Activated T-cell treated with anti-CD3 and anti-CD28 coated beads, Interleukin-2, amount 50 U/mL, for 24 hours (primary cell): Measurements from ENCODE around the gene LMO7.
A peak's percentile ranks its signal among the peaks of the same experiment; 100 is the strongest.

Experiments
- DNase-seq: peaks from one replicate; pipeline ENCODE4 v3.0.0-alpha.2; 2020
- H3K27ac Mint-ChIP-seq: 2 replicates; pipeline ENCODE4 v1.8.0; 2020; ENCODE audit warnings: mild to moderate bottlenecking, mixed read lengths
- H3K27me3 Mint-ChIP-seq: 2 replicates; pipeline ENCODE4 v1.8.0; 2020; ENCODE audit warnings: mixed read lengths
- H3K36me3 Mint-ChIP-seq: 2 replicates; pipeline ENCODE4 v1.8.0; 2020; ENCODE audit warnings: low read depth, mixed read lengths
- H3K4me1 Mint-ChIP-seq: 2 replicates; pipeline ENCODE4 v1.8.0; 2020; ENCODE audit warnings: low read depth, mixed read lengths
- H3K4me3 Mint-ChIP-seq: 2 replicates; pipeline ENCODE4 v1.8.0; 2020; ENCODE audit warnings: mild to moderate bottlenecking, moderate library complexity, mixed read lengths
- H3K9me3 Mint-ChIP-seq: 2 replicates; pipeline ENCODE4 v1.8.0; 2020; ENCODE audit warnings: mixed read lengths

LMO7 gene

GRCh38 chr13:75847588-75847987 is 211.5 kb downstream of the LMO7 start:
- peaks cover 29% of the 10 kb centered on the region for H3K36me3 Mint-ChIP-seq
- H3K9me3 Mint-ChIP-seq, result peaks cover 5% of the 10 kb centered on the region
- no peaks in the 10 kb centered on the region for H3K4me1 Mint-ChIP-seq
- no peak for DNase-seq
- H3K4me3 Mint-ChIP-seq, result no peak overlapping the region
- H3K27me3 Mint-ChIP-seq, result no peaks in the 10 kb centered on the region
- no peak overlapping the region for H3K27ac Mint-ChIP-seq

- Mint-ChIP-seq H3K9me3 (no peaks in the 10 kb centered on the region), H3K36me3 (peaks cover 28% of the 10 kb centered on the region), H3K4me3 (no peak overlapping the region), H3K4me1 (no peaks in the 10 kb centered on the region), H3K27me3 (no peaks in the 10 kb centered on the region), H3K27ac (no peak overlapping the region)
- DNase-seq, result no peak
Observed at GRCh38 chr13:75850916-75851315, 214.8 kb downstream of the LMO7 start.

- H3K4me1 Mint-ChIP-seq, result no peaks in the 10 kb centered on the region
- H3K36me3 Mint-ChIP-seq, result peaks cover 19% of the 10 kb centered on the region
- DNase-seq, result no peak
- no peaks in the 10 kb centered on the region for H3K9me3 Mint-ChIP-seq
- H3K27me3 Mint-ChIP-seq, result no peaks in the 10 kb centered on the region
- H3K4me3 Mint-ChIP-seq, result no peak overlapping the region
- H3K27ac Mint-ChIP-seq, result no peak overlapping the region
Observed at GRCh38 chr13:75855216-75855615, 219.1 kb downstream of the LMO7 start.

- Mint-ChIP-seq H3K9me3 (no peaks in the 10 kb centered on the region), H3K36me3 (peaks cover 16% of the 10 kb centered on the region), H3K4me3 (no peak overlapping the region), H3K4me1 (no peaks in the 10 kb centered on the region), H3K27me3 (no peaks in the 10 kb centered on the region), H3K27ac (no peak overlapping the region)
- DNase-seq, result no peak
Observed at GRCh38 chr13:75855847-75856246, 219.7 kb downstream of the LMO7 start.

- Mint-ChIP-seq H3K4me3 (no peak overlapping the region), H3K27ac (no peak overlapping the region), H3K27me3 (no peaks in the 10 kb centered on the region), H3K36me3 (peaks cover 12% of the 10 kb centered on the region), H3K4me1 (no peaks in the 10 kb centered on the region), H3K9me3 (no peaks in the 10 kb centered on the region)
- DNase-seq, result no peak
Observed at GRCh38 chr13:75857291-75857690, 221.2 kb downstream of the LMO7 start.

GRCh38 chr13:75860935-75861334 is 224.8 kb downstream of the LMO7 start:
- no peak overlapping the region for H3K4me3 Mint-ChIP-seq
- H3K27ac Mint-ChIP-seq, result no peak overlapping the region
- H3K36me3 Mint-ChIP-seq, result no peaks in the 10 kb centered on the region
- H3K27me3 Mint-ChIP-seq, result no peaks in the 10 kb centered on the region
- no peak for DNase-seq
- H3K9me3 Mint-ChIP-seq, result no peaks in the 10 kb centered on the region
- H3K4me1 Mint-ChIP-seq, result no peaks in the 10 kb centered on the region

- DNase-seq, result no peak
Observed at GRCh38 chr13:75861786-75862185, 225.7 kb downstream of the LMO7 start.

GRCh38 chr13:75864718-75865117 is 228.6 kb downstream of the LMO7 start:
- DNase-seq, result no peak
- H3K4me1 Mint-ChIP-seq, result peaks cover 2% of the 10 kb centered on the region
- H3K9me3 Mint-ChIP-seq, result no peaks in the 10 kb centered on the region
- H3K36me3 Mint-ChIP-seq, result no peaks in the 10 kb centered on the region
- H3K27ac Mint-ChIP-seq, result no peak overlapping the region
- H3K4me3 Mint-ChIP-seq, result no peak overlapping the region
- no peaks in the 10 kb centered on the region for H3K27me3 Mint-ChIP-seq

More at GRCh38 chr13:75861786-75862185, 225.7 kb downstream of the LMO7 start:
- Mint-ChIP-seq H3K4me3 (no peak overlapping the region), H3K36me3 (no peaks in the 10 kb centered on the region), H3K27me3 (no peaks in the 10 kb centered on the region), H3K4me1 (no peaks in the 10 kb centered on the region), H3K27ac (no peak overlapping the region), H3K9me3 (no peaks in the 10 kb centered on the region)

- DNase-seq, result no peak
- Mint-ChIP-seq H3K36me3 (no peaks in the 10 kb centered on the region), H3K9me3 (no peaks in the 10 kb centered on the region), H3K4me3 (no peak overlapping the region), H3K27ac (no peak overlapping the region), H3K27me3 (peaks cover 4% of the 10 kb centered on the region), H3K4me1 (peaks cover 11% of the 10 kb centered on the region)
Observed at GRCh38 chr13:75867379-75868117, 231.4 kb downstream of the LMO7 start.

- no peak for DNase-seq
- H3K9me3 Mint-ChIP-seq, result no peaks in the 10 kb centered on the region
- H3K4me3 Mint-ChIP-seq, result peak overlapping the region; percentile 55
- peaks cover 11% of the 10 kb centered on the region for H3K4me1 Mint-ChIP-seq
- H3K27me3 Mint-ChIP-seq, result peaks cover 4% of the 10 kb centered on the region
- no peaks in the 10 kb centered on the region for H3K36me3 Mint-ChIP-seq
- no peak overlapping the region for H3K27ac Mint-ChIP-seq
Observed at GRCh38 chr13:75869981-75870380, 233.9 kb downstream of the LMO7 start.

- H3K27me3 Mint-ChIP-seq, result peaks cover 4% of the 10 kb centered on the region
- H3K9me3 Mint-ChIP-seq, result no peaks in the 10 kb centered on the region
- peak overlapping the region; percentile 55 for H3K4me3 Mint-ChIP-seq
- DNase-seq, result peak; percentile 44
- H3K36me3 Mint-ChIP-seq, result no peaks in the 10 kb centered on the region
- peaks cover 13% of the 10 kb centered on the region for H3K4me1 Mint-ChIP-seq
- H3K27ac Mint-ChIP-seq, result no peak overlapping the region
Observed at GRCh38 chr13:75870397-75870903, 234.3 kb downstream of the LMO7 start.

GRCh38 chr13:75871059-75871458 is 234.9 kb downstream of the LMO7 start:
- peaks cover 4% of the 10 kb centered on the region for H3K27me3 Mint-ChIP-seq
- no peak for DNase-seq
- H3K4me3 Mint-ChIP-seq, result no peak overlapping the region
- no peaks in the 10 kb centered on the region for H3K9me3 Mint-ChIP-seq
- H3K36me3 Mint-ChIP-seq, result no peaks in the 10 kb centered on the region
- no peak overlapping the region for H3K27ac Mint-ChIP-seq
- H3K4me1 Mint-ChIP-seq, result peaks cover 18% of the 10 kb centered on the region

- Mint-ChIP-seq H3K4me3 (no peak overlapping the region), H3K4me1 (peaks cover 21% of the 10 kb centered on the region)
Observed at GRCh38 chr13:75872980-75873379, 236.8 kb downstream of the LMO7 start.

GRCh38 chr13:75873494-75873893 is 237.4 kb downstream of the LMO7 start:
- Mint-ChIP-seq H3K36me3 (no peaks in the 10 kb centered on the region), H3K27ac (no peak overlapping the region), H3K9me3 (no peaks in the 10 kb centered on the region), H3K27me3 (peaks cover 7% of the 10 kb centered on the region), H3K4me1 (peaks cover 21% of the 10 kb centered on the region), H3K4me3 (no peak overlapping the region)
- no peak for DNase-seq

More at GRCh38 chr13:75872980-75873379, 236.8 kb downstream of the LMO7 start:
- DNase-seq, result no peak
- Mint-ChIP-seq H3K36me3 (no peaks in the 10 kb centered on the region), H3K27ac (no peak overlapping the region), H3K9me3 (no peaks in the 10 kb centered on the region), H3K27me3 (peaks cover 7% of the 10 kb centered on the region)

- Mint-ChIP-seq H3K27ac (no peak overlapping the region), H3K27me3 (peaks cover 4% of the 10 kb centered on the region), H3K9me3 (no peaks in the 10 kb centered on the region), H3K36me3 (no peaks in the 10 kb centered on the region), H3K4me3 (no peak overlapping the region), H3K4me1 (peaks cover 12% of the 10 kb centered on the region)
- no peak for DNase-seq
Observed at GRCh38 chr13:75875450-75875849, 239.3 kb downstream of the LMO7 start.
